GM10248 (cell line): ENCODE measurements around the gene LARP1.
A peak's percentile ranks its signal among the peaks of the same experiment; 100 is the strongest.

Experiments used
- CTCF ChIA-PET: fragments of 300-600 bp; sonication (Branson Sonifier 250); formaldehyde crosslinking; extraction: SDS; loops from one replicate; lab custom pipeline; 2021; ENCODE audit warnings: antibody characterized with exemption; lab: Yijun Ruan, JAX
- POLR2A ChIA-PET: fragments of 350-650 bp; sonication (Branson Sonifier 250); formaldehyde crosslinking; extraction: SDS; loops from one replicate; lab custom pipeline; 2020; ENCODE audit warnings: antibody characterized with exemption; lab: Yijun Ruan, JAX
- DNase-seq: peaks from one replicate; pipeline ENCODE4 v3.0.0; 2012; ENCODE audit errors: extremely low spot score
- CTCF ChIP-seq: IDR thresholded peaks from 2 replicates; pipeline ENCODE4 v1.5.1; 2012; ENCODE audit warnings: mild to moderate bottlenecking, low read depth; ENCODE audit errors: extremely low read depth, missing control alignments, control extremely low read depth

The LARP1 gene

GRCh38 chr5:154811239-154811638 lies 56.1 kb downstream of the LARP1 start:
- ChIA-PET POLR2A (no interaction called here), CTCF (interaction anchor here (1.3 to 3.3 kb wide), 3 partner anchors 10 to 344 kb away, joined by 3 to 13 read pairs (median 9); no protein-coding TSS in a partner anchor)
- DNase-seq: no peak
- no peak for TF ChIP-seq CTCF

- TF ChIP-seq CTCF: peak; percentile 79
- ChIA-PET POLR2A (no interaction called here), CTCF (interaction anchor here (1.3 to 3.3 kb wide), 3 partner anchors 10 to 345 kb away, joined by 3 to 13 read pairs (median 9); no protein-coding TSS in a partner anchor)
- DNase-seq: peak; percentile 71
These were observed 56.7 kb downstream of the LARP1 start for GRCh38 chr5:154811653-154812465.

- no peak for TF ChIP-seq CTCF
- ChIA-PET CTCF (interaction anchor here (1.0 to 1.4 kb wide), 2 partner anchors 55 to 163 kb away, joined by 3 to 5 read pairs; no protein-coding TSS in a partner anchor), POLR2A (no interaction called here)
- no peak for DNase-seq
These were observed 58.0 kb downstream of the LARP1 start for GRCh38 chr5:154813158-154813557.

- TF ChIP-seq CTCF: no peak
- CTCF ChIA-PET: interaction anchor here (1.0 to 1.4 kb wide), 2 partner anchors 55 to 163 kb away, joined by 3 to 5 read pairs; no protein-coding TSS in a partner anchor
- POLR2A ChIA-PET: no interaction called here
- DNase-seq: no peak
These were observed 58.6 kb downstream of the LARP1 start for GRCh38 chr5:154813736-154814135.

GRCh38 chr5:154815025-154815424 lies 59.8 kb downstream of the LARP1 start:
- TF ChIP-seq CTCF: no peak
- ChIA-PET CTCF (no interaction called here), POLR2A (no interaction called here)
- DNase-seq: no peak

- POLR2A ChIA-PET: no interaction called here
- TF ChIP-seq CTCF: no peak
- CTCF ChIA-PET: no interaction called here
- DNase-seq: no peak
These were observed 60.6 kb downstream of the LARP1 start for GRCh38 chr5:154815684-154816247.
